ENCODE data around the gene CPED1. TPM values are rescaled to one million over a fixed set of nuclear protein-coding genes. Genes with fewer than 3 reads are reported as not detected.

Gene CPED1
- polyA plus RNA-seq, 6 donors from 2014 or later: 0.16 to 1.2 (median 0.39) TPM

DNA sequence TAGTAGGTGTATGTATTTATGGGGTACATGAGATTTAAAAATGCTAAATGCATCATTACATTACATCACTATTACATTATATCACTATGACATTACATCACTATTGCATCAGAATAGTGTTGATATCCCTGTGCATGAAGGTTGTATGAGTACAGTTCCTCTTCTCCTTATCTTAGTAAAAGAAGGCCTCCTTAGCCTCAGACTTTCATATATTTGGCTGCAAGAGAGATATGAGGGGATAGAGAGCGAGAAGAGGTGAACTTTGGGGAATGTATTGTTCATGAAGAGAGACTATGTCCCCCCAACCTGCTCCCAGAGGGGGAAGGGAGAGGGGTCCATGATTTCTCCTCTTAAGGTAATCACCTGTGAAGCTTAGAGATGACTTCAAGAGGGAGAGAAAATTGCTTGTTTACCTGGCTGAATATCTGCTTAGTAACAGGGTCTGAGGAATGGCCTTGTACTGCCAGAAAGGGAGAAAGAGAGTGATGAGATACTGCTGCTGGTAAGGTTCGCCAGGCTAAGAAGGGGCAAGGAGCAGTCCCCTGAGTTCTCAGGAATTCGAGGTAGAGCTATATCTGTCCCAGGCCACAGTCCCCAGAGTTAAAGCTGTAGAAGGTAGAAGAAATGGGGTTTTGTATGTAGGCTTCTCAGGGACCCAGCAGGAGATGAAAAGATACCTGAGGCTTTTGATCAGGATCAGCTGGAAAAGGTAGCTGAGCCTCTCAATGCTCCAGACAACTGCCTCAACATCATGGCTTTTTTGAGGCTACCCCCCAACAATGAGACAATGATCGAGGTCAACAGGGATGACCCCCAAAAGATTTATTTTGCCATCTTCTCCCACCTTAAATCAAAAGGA lies 171.9 kb downstream of the CPED1 start:
- peaks cover 4 to 10% of the 10 kb centered on the region in 2 donors for H3K36me3 Mint-ChIP-seq
- H3K27ac Mint-ChIP-seq: peak overlapping the region in 1 of 6 donors; percentile 24
- no peak for ATAC-seq (ENCODE audit: low read depth in 2 of 2)
- no peak for DNase-seq
- peaks cover 25 to 32% (median 31%) of the 10 kb centered on the region in 3 donors for H3K4me1 Mint-ChIP-seq
- peaks cover 0 to 5% (median 2%) of the 10 kb centered on the region in 7 donors for H3K9me3 Mint-ChIP-seq
- no peak overlapping the region for H3K4me3 Mint-ChIP-seq
- no peaks in the 10 kb centered on the region for H3K27me3 Mint-ChIP-seq

DNA sequence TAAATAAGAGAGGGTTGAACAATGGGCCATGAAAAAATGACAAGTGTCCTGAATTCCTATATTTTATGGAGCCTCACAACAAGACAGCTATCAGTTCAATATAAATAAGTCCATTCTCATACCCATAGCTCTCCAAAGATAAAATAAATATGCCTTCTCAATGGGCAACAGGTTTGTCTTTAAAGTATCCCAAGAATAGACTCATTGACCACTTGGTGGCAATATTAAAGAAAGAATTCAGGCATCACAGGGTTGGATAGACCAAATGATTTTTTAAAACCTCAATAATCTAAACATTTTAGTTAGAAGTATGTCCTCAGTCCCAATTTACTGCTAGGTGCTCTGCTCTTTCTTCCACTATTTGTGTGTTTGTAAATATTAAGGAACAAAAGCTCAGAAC lies 175.2 kb downstream of the CPED1 start:
- Mint-ChIP-seq H3K27me3 (no peaks in the 10 kb centered on the region), H3K36me3 (peaks cover 0 to 7% of the 10 kb centered on the region in 2 donors), H3K4me1 (peaks cover 35 to 44% (median 42%) of the 10 kb centered on the region in 3 donors), H3K9me3 (peaks cover 0 to 4% (median 0%) of the 10 kb centered on the region in 7 donors), H3K4me3 (peak overlapping the region in 1 of 8 donors; percentile 20), H3K27ac (peak overlapping the region; percentile 10 to 87 (median 78))
- peak in 1 of 2 donors; percentile 27 for ATAC-seq (ENCODE audit: low read depth in 2 of 2)
- DNase-seq: no peak

DNA sequence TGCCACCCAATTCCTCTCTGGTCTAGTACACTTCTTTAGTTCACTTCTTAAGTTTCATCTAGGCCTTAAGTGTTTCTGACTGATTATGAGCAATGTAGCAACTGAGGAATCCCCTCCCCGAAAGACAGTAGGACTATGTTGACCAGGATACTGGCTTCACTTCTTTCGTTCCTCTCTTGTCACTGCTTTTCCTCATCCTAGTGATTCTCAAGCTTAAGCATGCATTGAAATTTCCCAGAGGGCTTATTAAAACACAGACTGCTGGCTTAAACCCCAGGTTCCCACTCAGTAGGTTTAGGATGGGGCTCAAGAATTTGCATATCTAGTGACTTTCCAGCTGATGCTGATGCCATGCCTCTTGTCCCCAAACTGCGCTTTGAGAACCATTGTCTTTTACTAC lies 175.7 kb downstream of the CPED1 start:
- Mint-ChIP-seq H3K9me3 (peaks cover 0 to 4% (median 0%) of the 10 kb centered on the region in 7 donors), H3K36me3 (peaks cover 0 to 7% of the 10 kb centered on the region in 2 donors), H3K4me3 (peak overlapping the region in 3 of 8 donors; percentile 6 to 23 (median 20)), H3K4me1 (peaks cover 35 to 44% (median 42%) of the 10 kb centered on the region in 3 donors), H3K27me3 (no peaks in the 10 kb centered on the region), H3K27ac (peak overlapping the region; percentile 5 to 87 (median 78))
- ATAC-seq (ENCODE audit: low read depth in 2 of 2) (no peak), DNase-seq (no peak)

DNA sequence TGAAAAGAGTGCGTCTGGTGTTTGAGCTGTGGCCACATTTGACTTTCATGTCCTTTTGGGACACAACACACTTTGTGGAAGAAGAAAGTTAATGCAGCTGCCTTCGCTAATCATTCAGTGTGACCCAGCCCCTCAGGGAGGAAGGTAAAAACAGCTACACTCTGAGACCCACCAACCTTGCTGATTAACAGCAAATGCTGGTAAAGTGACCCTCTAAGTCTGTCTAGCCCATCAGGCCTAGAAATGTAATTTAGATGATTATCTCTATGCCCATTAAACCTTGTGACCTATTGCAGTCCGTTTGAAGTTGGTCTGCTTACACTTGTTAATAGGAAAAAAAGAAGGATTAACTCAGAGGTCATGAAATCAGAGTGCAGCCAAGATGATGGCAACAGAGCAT lies 178.4 kb downstream of the CPED1 start:
- peak overlapping the region in 2 of 8 donors; percentile 7 to 59 for H3K4me3 Mint-ChIP-seq
- H3K27ac Mint-ChIP-seq: peak overlapping the region in 5 of 6 donors; percentile 21 to 85 (median 47)

DNA sequence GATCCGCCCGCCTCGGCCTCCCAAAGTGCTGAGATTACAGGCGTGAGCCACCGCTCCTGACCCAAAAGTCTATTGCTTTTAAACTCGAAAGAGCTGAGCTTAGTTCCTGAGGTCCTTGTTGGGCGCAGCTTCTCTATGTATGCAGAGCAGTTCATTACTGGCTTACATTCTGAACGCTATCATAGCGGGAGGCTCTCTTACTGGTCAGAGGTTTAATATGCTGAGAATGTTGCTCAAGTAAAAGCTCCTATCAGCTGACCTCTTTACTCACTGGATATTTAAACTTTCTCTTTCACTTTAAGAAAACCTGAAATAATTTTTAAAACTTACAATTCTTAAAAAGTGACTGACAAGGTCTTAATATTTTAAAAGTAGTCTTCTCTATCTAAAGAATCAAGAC lies 179.5 kb downstream of the CPED1 start:
- peaks cover 0 to 4% (median 0%) of the 10 kb centered on the region in 7 donors for H3K9me3 Mint-ChIP-seq
- H3K4me1 Mint-ChIP-seq: peaks cover 30 to 44% (median 40%) of the 10 kb centered on the region in 3 donors
- H3K27me3 Mint-ChIP-seq: no peaks in the 10 kb centered on the region
- DNase-seq (no peak), ATAC-seq (ENCODE audit: low read depth in 2 of 2) (no peak)
- peak overlapping the region in 1 of 6 donors; percentile 15 for H3K27ac Mint-ChIP-seq
- no peak overlapping the region for H3K4me3 Mint-ChIP-seq
- peaks cover 0 to 3% of the 10 kb centered on the region in 2 donors for H3K36me3 Mint-ChIP-seq

More for the DNA sequence above, 178.4 kb downstream of the CPED1 start:
- peaks cover 0 to 5% of the 10 kb centered on the region in 2 donors for H3K36me3 Mint-ChIP-seq
- DNase-seq (no peak), ATAC-seq (ENCODE audit: low read depth in 2 of 2) (no peak)
- no peaks in the 10 kb centered on the region for H3K27me3 Mint-ChIP-seq
- peaks cover 35 to 49% (median 45%) of the 10 kb centered on the region in 3 donors for H3K4me1 Mint-ChIP-seq
- H3K9me3 Mint-ChIP-seq: peaks cover 0 to 4% (median 0%) of the 10 kb centered on the region in 7 donors

DNA sequence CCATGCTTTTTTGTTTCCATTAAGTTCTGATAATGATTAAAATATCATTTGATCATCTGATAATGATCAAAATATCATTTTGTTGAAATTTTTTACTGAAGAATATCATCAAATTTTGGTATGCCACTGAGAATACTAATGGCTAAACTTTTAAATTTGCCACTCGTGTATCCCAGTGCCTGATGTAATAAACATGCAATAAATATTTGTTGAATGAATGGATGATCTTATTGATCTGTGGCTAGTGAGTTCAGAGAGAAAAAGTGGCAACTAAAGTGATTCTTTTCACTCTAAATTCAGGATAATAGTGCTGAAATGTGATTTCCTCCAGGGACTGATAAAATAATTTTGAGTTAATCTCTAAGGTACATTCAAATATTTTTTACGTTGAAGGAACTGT lies 181.0 kb downstream of the CPED1 start:
- Mint-ChIP-seq H3K9me3 (peaks cover 0 to 7% (median 0%) of the 10 kb centered on the region in 7 donors), H3K27ac (no peak overlapping the region), H3K27me3 (no peaks in the 10 kb centered on the region), H3K4me1 (peaks cover 25 to 41% (median 38%) of the 10 kb centered on the region in 3 donors), H3K4me3 (no peak overlapping the region), H3K36me3 (peaks cover 0 to 3% of the 10 kb centered on the region in 2 donors)
- ATAC-seq (ENCODE audit: low read depth in 2 of 2) (no peak), DNase-seq (no peak)

DNA sequence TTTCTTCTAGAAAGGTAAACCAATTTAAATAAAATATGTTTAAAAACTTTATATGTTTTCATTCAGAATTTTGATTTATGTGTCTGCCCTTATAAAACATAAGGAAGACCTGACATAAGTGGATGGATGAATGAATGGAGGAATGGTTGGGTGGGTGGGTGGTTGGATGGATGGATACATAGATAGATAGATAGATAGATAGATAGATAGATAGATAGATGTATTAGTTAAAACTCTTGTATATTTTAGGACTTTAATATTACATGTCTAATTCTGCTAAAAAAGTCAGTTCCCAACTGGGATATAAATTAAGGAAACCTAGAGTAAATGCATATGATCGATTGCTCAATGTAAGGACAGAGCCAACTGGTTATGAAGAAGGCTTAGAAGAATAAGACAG lies 184.0 kb downstream of the CPED1 start:
- H3K9me3 Mint-ChIP-seq: peaks cover 0 to 7% (median 0%) of the 10 kb centered on the region in 7 donors
- no peaks in the 10 kb centered on the region for H3K36me3 Mint-ChIP-seq
- no peak for DNase-seq

DNA sequence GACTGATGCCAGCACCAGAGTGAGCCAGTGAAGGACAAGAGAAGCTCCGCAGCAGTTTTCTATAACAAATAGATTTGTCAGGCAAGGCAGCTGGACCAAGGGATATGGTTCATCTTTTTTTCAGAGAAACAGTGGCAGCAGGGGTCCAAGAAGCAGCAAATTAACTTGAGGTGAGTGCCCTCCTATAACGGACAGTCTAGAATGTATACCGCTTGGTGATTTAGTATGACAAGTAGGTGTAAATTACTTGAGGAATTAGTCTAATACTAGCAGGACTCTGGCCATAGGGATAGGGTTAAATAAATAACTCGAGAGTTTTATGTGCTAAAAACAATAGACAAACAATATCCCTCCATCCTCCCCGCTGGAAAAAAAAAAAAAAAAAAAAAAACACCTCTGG lies 187.3 kb downstream of the CPED1 start:
- H3K4me1 Mint-ChIP-seq: peaks cover 43 to 49% (median 49%) of the 10 kb centered on the region in 3 donors

More for the DNA sequence above, 184.0 kb downstream of the CPED1 start:
- ATAC-seq (ENCODE audit: low read depth in 2 of 2): no peak
- Mint-ChIP-seq H3K4me3 (no peak overlapping the region), H3K27me3 (no peaks in the 10 kb centered on the region), H3K27ac (peak overlapping the region in 1 of 6 donors; percentile 26), H3K4me1 (peaks cover 25 to 33% (median 31%) of the 10 kb centered on the region in 3 donors)

DNA sequence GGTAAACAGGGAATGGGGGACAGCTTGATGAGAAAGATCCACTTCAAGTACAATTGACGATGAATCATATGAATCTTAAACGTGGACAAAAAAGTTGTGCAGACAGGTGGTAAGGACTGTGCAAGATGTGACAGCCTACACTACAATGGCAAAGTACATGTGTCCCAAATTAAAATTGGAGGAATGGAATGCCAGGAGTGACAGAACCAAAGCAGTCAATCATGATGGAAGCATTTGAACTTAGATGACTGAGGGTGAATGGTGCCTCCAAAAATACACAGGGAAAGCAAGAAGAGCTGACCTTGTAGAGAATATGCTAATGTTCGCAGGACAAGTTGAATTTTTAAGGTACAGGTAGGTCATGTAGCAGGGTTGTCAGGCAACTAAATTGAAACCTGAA lies 189.9 kb downstream of the CPED1 start:
- Mint-ChIP-seq H3K27me3 (no peaks in the 10 kb centered on the region), H3K9me3 (peaks cover 0 to 7% (median 5%) of the 10 kb centered on the region in 7 donors), H3K27ac (peak overlapping the region; percentile 76 to 95 (median 90)), H3K4me1 (peaks cover 55 to 67% (median 59%) of the 10 kb centered on the region in 3 donors), H3K4me3 (peak overlapping the region; percentile 62 to 91 (median 74)), H3K36me3 (peaks cover 14 to 15% of the 10 kb centered on the region in 2 donors)
- DNase-seq (no peak), ATAC-seq (ENCODE audit: low read depth in 2 of 2) (no peak)

More for the DNA sequence above, 187.3 kb downstream of the CPED1 start:
- Mint-ChIP-seq H3K9me3 (peaks cover 0 to 7% (median 5%) of the 10 kb centered on the region in 7 donors), H3K4me3 (no peak overlapping the region), H3K36me3 (peaks cover 14 to 15% of the 10 kb centered on the region in 2 donors), H3K27me3 (no peaks in the 10 kb centered on the region), H3K27ac (peak overlapping the region in 1 of 6 donors; percentile 60)
- ATAC-seq (ENCODE audit: low read depth in 2 of 2) (no peak), DNase-seq (no peak)

DNA sequence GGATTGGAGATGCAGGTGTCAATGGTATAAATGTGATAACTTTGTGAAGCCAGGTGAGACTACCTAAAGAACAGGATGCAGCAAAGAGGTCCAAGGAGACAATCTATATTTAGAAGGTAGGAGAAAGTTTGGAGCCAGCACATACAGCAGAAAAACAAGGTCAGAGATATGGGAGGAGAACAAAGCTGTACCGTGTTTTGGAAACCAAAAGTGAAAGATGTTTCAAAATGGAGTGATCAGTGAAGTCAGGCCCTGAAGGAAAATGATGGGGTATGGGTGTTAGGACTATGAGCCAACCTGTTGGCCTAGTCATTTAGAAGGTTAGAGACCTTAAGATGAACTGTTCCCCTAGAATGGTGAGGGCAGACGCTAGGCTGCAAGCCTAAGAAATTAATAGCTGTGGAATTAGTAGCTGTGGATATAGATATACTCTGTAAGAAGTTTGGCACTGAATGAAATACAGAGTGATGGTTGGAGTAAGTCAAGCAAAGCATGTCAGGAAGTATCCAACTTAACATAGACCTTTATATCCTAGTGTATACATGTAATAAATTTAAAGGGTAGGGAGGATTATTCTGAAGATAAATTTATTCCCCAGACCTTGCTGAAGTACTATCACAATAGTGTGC lies 190.5 kb downstream of the CPED1 start:
- DNase-seq (no peak), ATAC-seq (ENCODE audit: low read depth in 2 of 2) (peak; percentile 16 to 20)
- peaks cover 14 to 15% of the 10 kb centered on the region in 2 donors for H3K36me3 Mint-ChIP-seq
- peak overlapping the region; percentile 76 to 95 (median 90) for H3K27ac Mint-ChIP-seq
- H3K9me3 Mint-ChIP-seq: peaks cover 0 to 7% (median 6%) of the 10 kb centered on the region in 7 donors
- peak overlapping the region; percentile 62 to 91 (median 74) for H3K4me3 Mint-ChIP-seq
- H3K27me3 Mint-ChIP-seq: no peaks in the 10 kb centered on the region
- peaks cover 55 to 68% (median 59%) of the 10 kb centered on the region in 3 donors for H3K4me1 Mint-ChIP-seq

DNA sequence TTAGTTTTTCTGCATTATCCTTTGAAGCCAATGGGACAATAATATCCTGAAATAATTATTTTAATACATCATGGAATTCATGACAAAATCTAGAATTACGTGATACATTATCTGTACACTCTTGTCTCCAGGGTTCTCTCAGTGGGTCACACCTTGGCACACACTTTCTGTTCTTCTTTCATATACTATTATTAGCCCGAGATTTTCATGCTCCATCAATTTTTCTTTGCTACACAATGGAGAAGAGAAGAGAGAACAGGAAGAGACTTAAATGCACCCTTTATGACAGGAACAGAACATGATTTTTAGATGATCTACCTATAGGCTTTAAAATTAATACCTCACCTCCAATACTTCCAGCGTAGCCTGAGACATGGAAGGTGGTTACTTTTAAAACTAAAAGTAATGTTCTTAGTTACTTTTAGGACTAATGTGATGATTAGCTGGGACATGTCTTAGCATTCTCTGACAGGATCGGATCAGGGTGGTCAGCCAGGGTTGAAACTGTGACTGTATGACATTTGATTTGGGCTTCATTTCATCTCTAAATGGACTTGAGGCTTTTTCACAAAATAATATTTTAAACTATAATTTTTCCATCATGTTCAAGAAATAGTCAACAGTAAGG lies 192.0 kb downstream of the CPED1 start:
- peaks cover 14 to 15% of the 10 kb centered on the region in 2 donors for H3K36me3 Mint-ChIP-seq
- DNase-seq (peak; percentile 81), ATAC-seq (ENCODE audit: low read depth in 2 of 2) (peak; percentile 98)
- peak overlapping the region; percentile 86 to 96 (median 92) for H3K27ac Mint-ChIP-seq
- peaks cover 55 to 78% (median 55%) of the 10 kb centered on the region in 3 donors for H3K4me1 Mint-ChIP-seq
- H3K4me3 Mint-ChIP-seq: peak overlapping the region; percentile 40 to 89 (median 78)
- no peaks in the 10 kb centered on the region for H3K27me3 Mint-ChIP-seq
- H3K9me3 Mint-ChIP-seq: peaks cover 0 to 7% (median 5%) of the 10 kb centered on the region in 7 donors

DNA sequence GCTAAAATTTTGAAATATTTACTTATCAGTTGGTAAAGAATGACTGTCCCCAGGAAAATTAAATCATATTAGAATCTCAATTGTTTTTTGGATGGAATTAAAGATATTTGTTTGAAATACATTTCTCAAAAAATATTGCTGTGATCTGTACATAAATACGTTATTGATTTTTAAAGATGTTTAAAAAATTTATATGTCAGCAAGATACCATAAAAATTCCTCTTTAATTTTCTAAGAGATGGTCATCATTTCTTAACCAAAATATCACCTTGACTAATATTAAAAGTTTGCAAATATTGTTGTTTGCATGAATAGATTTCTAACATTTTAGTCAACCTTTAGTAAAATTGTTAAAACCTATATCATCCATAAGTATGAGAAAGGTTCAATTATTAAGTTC lies 192.8 kb downstream of the CPED1 start:
- Mint-ChIP-seq H3K4me1 (peaks cover 53 to 76% (median 55%) of the 10 kb centered on the region in 3 donors), H3K4me3 (peak overlapping the region in 4 of 8 donors; percentile 42 to 80 (median 68)), H3K27me3 (no peaks in the 10 kb centered on the region), H3K9me3 (peaks cover 0 to 7% (median 5%) of the 10 kb centered on the region in 7 donors), H3K27ac (peak overlapping the region in 5 of 6 donors; percentile 87 to 96 (median 94)), H3K36me3 (peaks cover 14 to 15% of the 10 kb centered on the region in 2 donors)
- ATAC-seq (ENCODE audit: low read depth in 2 of 2) (no peak), DNase-seq (no peak)
